MM.1S (cell line): ENCODE measurements around the gene PIK3R6.

Experiments used
- CTCF ChIP-seq: fragments of 300-600 bp; sonication (generic); IDR thresholded peaks from 2 replicates; pipeline ENCODE4 v1.5.1; 2016; ENCODE audit warnings: antibody characterized with exemption, low read length, mixed read lengths
- EZH2 ChIP-seq: fragments of 300-600 bp; sonication (generic); optimal IDR thresholded peaks from 2 replicates; pipeline ENCODE3; 2017; ENCODE audit warnings: low read depth, mild to moderate bottlenecking, antibody characterized with exemption, low read length, mixed read lengths
- EZH2phosphoT487 ChIP-seq: fragments of 300-600 bp; sonication (generic); IDR thresholded peaks from 2 replicates; pipeline ENCODE4 v1.6.1; 2018; ENCODE audit warnings: antibody characterized with exemption, low read length

GRCh38 chr17:8835106-8835505 lies 32.4 kb downstream of the PIK3R6 start:
- TF ChIP-seq CTCF = no peak
- TF ChIP-seq EZH2phosphoT487 = no peak
- no peak for TF ChIP-seq EZH2
